GM12873 (cell line): ENCODE data around the gene HECW1.

Experiments used
- CTCF ChIP-seq: IDR thresholded peaks from 2 replicates; pipeline ENCODE4 v1.5.1; 2012; ENCODE audit warnings: low read depth, mild to moderate bottlenecking, moderate library complexity, low read length, control low read depth; ENCODE audit not compliant: insufficient read depth; ENCODE audit errors: missing control alignments

HECW1 gene

GRCh38 chr7:43454936-43455518 is 342.6 kb downstream of the HECW1 start:
- peak; percentile 46 for TF ChIP-seq CTCF

GRCh38 chr7:43456200-43456599 is 343.8 kb downstream of the HECW1 start:
- no peak for TF ChIP-seq CTCF

GRCh38 chr7:43458330-43459018 is 346.0 kb downstream of the HECW1 start:
- TF ChIP-seq CTCF, result no peak

GRCh38 chr7:43459019-43459337 is 346.5 kb downstream of the HECW1 start:
- no peak for TF ChIP-seq CTCF

- no peak for TF ChIP-seq CTCF
Observed at GRCh38 chr7:43460733-43461348, 348.4 kb downstream of the HECW1 start.

GRCh38 chr7:43461349-43462024 is 349.0 kb downstream of the HECW1 start:
- TF ChIP-seq CTCF, result no peak

GRCh38 chr7:43462836-43463235 is 350.4 kb downstream of the HECW1 start:
- no peak for TF ChIP-seq CTCF
